Neural progenitor cell (in vitro differentiated cells): ENCODE data around the gene INPP5E. TPM values are rescaled to one million over a fixed set of nuclear protein-coding genes. Genes with fewer than 3 reads are reported as not detected.

Source experiments
- DNase-seq: peaks from one replicate; pipeline ENCODE4 v3.0.0-alpha.2; 2016; ENCODE audit warnings: low spot score
- H2AFZ ChIP-seq: fragments of 200-600 bp; sonication (generic); replicated peaks from 2 replicates; pipeline ENCODE4 v1.6.1; 2016; ENCODE audit warnings: antibody characterized with exemption
- H3F3A ChIP-seq: fragments of 200-600 bp; sonication (generic); 2 replicates; pipeline ENCODE4 v1.6.1; 2016; ENCODE audit warnings: antibody characterized with exemption, low read depth
- H3K27ac ChIP-seq: fragments of 200-600 bp; sonication (generic); 2 replicates; pipeline ENCODE4 v1.5.1; 2016; ENCODE audit warnings: mild to moderate bottlenecking
- H3K27me3 ChIP-seq: fragments of 200-600 bp; sonication (generic); 2 replicates; pipeline ENCODE4 v1.6.1; 2016; ENCODE audit warnings: mild to moderate bottlenecking, moderate library complexity
- H3K36me3 ChIP-seq: fragments of 200-600 bp; sonication (generic); 2 replicates; pipeline ENCODE4 v1.5.1; 2016
- H3K4me1 ChIP-seq: fragments of 200-600 bp; sonication (generic); 2 replicates; pipeline ENCODE4 v1.6.1; 2016; ENCODE audit warnings: mixed run types
- H3K4me2 ChIP-seq: fragments of 200-600 bp; sonication (generic); 2 replicates; pipeline ENCODE4 v1.6.1; 2016
- H3K4me3 ChIP-seq: fragments of 200-600 bp; sonication (generic); 2 replicates; pipeline ENCODE4 v1.5.1; 2016
- H3K79me2 ChIP-seq: fragments of 200-600 bp; sonication (generic); 2 replicates; pipeline ENCODE4 v1.6.1; 2016; ENCODE audit warnings: low read depth
- H3K9ac ChIP-seq: fragments of 200-600 bp; sonication (generic); 2 replicates; pipeline ENCODE4 v1.6.1; 2016
- H3K9me3 ChIP-seq: fragments of 200-600 bp; sonication (generic); 2 replicates; pipeline ENCODE4 v1.5.1; 2016; ENCODE audit warnings: low read depth
- H4K20me1 ChIP-seq: fragments of 200-600 bp; sonication (generic); 2 replicates; pipeline ENCODE4 v1.6.1; 2016; ENCODE audit warnings: low read depth
- H3K27ac Mint-ChIP-seq: 3 replicates; pipeline ENCODE4 v1.8.0; 2021; ENCODE audit warnings: mixed read lengths
- H3K27me3 Mint-ChIP-seq: 2 replicates; pipeline ENCODE4 v1.8.0; 2022; ENCODE audit warnings: low read depth, mild to moderate bottlenecking, inconsistent platforms, moderate library complexity, mixed read lengths; ENCODE audit not compliant: insufficient read depth
- H3K36me3 Mint-ChIP-seq: 3 replicates; pipeline ENCODE4 v1.8.0; 2021; ENCODE audit warnings: mixed read lengths
- H3K4me1 Mint-ChIP-seq: 3 replicates; pipeline ENCODE4 v1.8.0; 2021; ENCODE audit warnings: mixed read lengths
- H3K4me3 Mint-ChIP-seq: 3 replicates; pipeline ENCODE4 v1.8.0; 2021; ENCODE audit warnings: mild to moderate bottlenecking, moderate library complexity, mixed read lengths
- H3K9me3 Mint-ChIP-seq: 3 replicates; pipeline ENCODE4 v1.8.0; 2020; ENCODE audit warnings: mixed read lengths
- CTCF ChIP-seq: fragments of 200-600 bp; sonication (generic); IDR thresholded peaks from 2 replicates; pipeline ENCODE4 v1.5.1; 2017; ENCODE audit warnings: antibody characterized with exemption, mild to moderate bottlenecking
- EZH2 ChIP-seq: fragments of 200-600 bp; sonication (generic); IDR thresholded peaks from 2 replicates; pipeline ENCODE4 v1.6.1; 2017; ENCODE audit warnings: antibody characterized with exemption, mild to moderate bottlenecking, moderate library complexity
- EZH2phosphoT487 ChIP-seq: fragments of 200-600 bp; sonication (generic); IDR thresholded peaks from 2 replicates; pipeline ENCODE4 v1.6.1; 2017; ENCODE audit warnings: antibody characterized with exemption
- total RNA-seq: library from RNA; depleted of rRNA; stranded (reverse); fragments of >200 nt; gene quantifications from 2 replicates; pipeline ENCODE4 v1.2.3, GENCODE V29; 2015; ENCODE audit warnings: low replicate concordance

INPP5E gene
- total RNA-seq, 1 donor from 2014 or later: 8.8 TPM

- Mint-ChIP-seq H3K9me3 (no peaks in the 10 kb centered on the region), H3K36me3 (peaks cover 10% of the 10 kb centered on the region), H3K27me3 (peaks cover 3% of the 10 kb centered on the region), H3K27ac (no peak overlapping the region), H3K4me1 (no peaks in the 10 kb centered on the region), H3K4me3 (no peak overlapping the region)
- no peak overlapping the region for H3K4me2 ChIP-seq
- TF ChIP-seq EZH2phosphoT487: no peak
- TF ChIP-seq CTCF: no peak
- TF ChIP-seq EZH2: no peak
- H3K36me3 ChIP-seq: no peaks in the 10 kb centered on the region
- no peaks in the 10 kb centered on the region for H4K20me1 ChIP-seq
- DNase-seq: no peak
- H3K4me3 ChIP-seq: no peak overlapping the region
- no peaks in the 10 kb centered on the region for H3K9me3 ChIP-seq
- H2AFZ ChIP-seq: no peak overlapping the region
- H3K4me1 ChIP-seq: no peaks in the 10 kb centered on the region
- H3K9ac ChIP-seq: no peak overlapping the region
- no peaks in the 10 kb centered on the region for H3F3A ChIP-seq
- no peaks in the 10 kb centered on the region for H3K79me2 ChIP-seq
- no peaks in the 10 kb centered on the region for H3K27me3 ChIP-seq
- H3K27ac ChIP-seq: no peak overlapping the region
Measured at GRCh38 chr9:136421791-136422190, 17.9 kb downstream of the INPP5E start.

GRCh38 chr9:136419092-136419420 is 20.6 kb downstream of the INPP5E start:
- Histone ChIP-seq H3K4me1 (no peaks in the 10 kb centered on the region), H3K9ac (no peak overlapping the region), H3K4me2 (no peak overlapping the region), H2AFZ (no peak overlapping the region), H3K79me2 (no peaks in the 10 kb centered on the region), H3F3A (no peaks in the 10 kb centered on the region), H3K27ac (no peak overlapping the region), H4K20me1 (no peaks in the 10 kb centered on the region), H3K9me3 (no peaks in the 10 kb centered on the region), H3K36me3 (no peaks in the 10 kb centered on the region), H3K27me3 (no peaks in the 10 kb centered on the region), H3K4me3 (no peak overlapping the region)
- no peak for TF ChIP-seq CTCF
- no peak for TF ChIP-seq EZH2
- TF ChIP-seq EZH2phosphoT487: no peak
- H3K36me3 Mint-ChIP-seq: peaks cover 21% of the 10 kb centered on the region
- no peaks in the 10 kb centered on the region for H3K9me3 Mint-ChIP-seq
- no peaks in the 10 kb centered on the region for H3K4me1 Mint-ChIP-seq
- no peak for DNase-seq
- no peaks in the 10 kb centered on the region for H3K27me3 Mint-ChIP-seq
- H3K27ac Mint-ChIP-seq: no peak overlapping the region
- H3K4me3 Mint-ChIP-seq: no peak overlapping the region

GRCh38 chr9:136418182-136419091 is 21.2 kb downstream of the INPP5E start:
- Histone ChIP-seq H3K36me3 (no peaks in the 10 kb centered on the region), H3K79me2 (no peaks in the 10 kb centered on the region), H3K4me2 (no peak overlapping the region), H3F3A (no peaks in the 10 kb centered on the region), H3K27ac (no peak overlapping the region), H3K9ac (no peak overlapping the region), H4K20me1 (no peaks in the 10 kb centered on the region), H3K4me1 (no peaks in the 10 kb centered on the region), H2AFZ (no peak overlapping the region), H3K4me3 (no peak overlapping the region), H3K27me3 (no peaks in the 10 kb centered on the region), H3K9me3 (no peaks in the 10 kb centered on the region)
- no peak for DNase-seq
- no peak for TF ChIP-seq EZH2
- no peak for TF ChIP-seq CTCF
- TF ChIP-seq EZH2phosphoT487: no peak
- Mint-ChIP-seq H3K36me3 (peaks cover 25% of the 10 kb centered on the region), H3K4me3 (peak overlapping the region; percentile 33), H3K27me3 (no peaks in the 10 kb centered on the region), H3K9me3 (no peaks in the 10 kb centered on the region), H3K4me1 (no peaks in the 10 kb centered on the region), H3K27ac (no peak overlapping the region)
